Neuronal stem cell (in vitro differentiated cells): ENCODE data around the gene RAB1A.

ENCODE experiments used
- DNase-seq: peaks from one replicate; pipeline ENCODE4 v3.0.0-alpha.2; 2013; ENCODE audit warnings: low spot score
- H2AFZ ChIP-seq: one replicate; pipeline ENCODE4 v1.6.1; 2013; ENCODE audit warnings: mild to moderate bottlenecking, low read length, inconsistent platforms
- H2AK5ac ChIP-seq: 2 replicates; pipeline ENCODE4 v1.6.1; 2013; ENCODE audit warnings: low read depth, mild to moderate bottlenecking, inconsistent platforms, low read length, moderate library complexity, mixed read lengths
- H2BK120ac ChIP-seq: 2 replicates; pipeline ENCODE4 v1.6.1; 2013; ENCODE audit warnings: low read depth, mild to moderate bottlenecking, inconsistent platforms, low read length, moderate library complexity, mixed read lengths
- H2BK12ac ChIP-seq: one replicate; pipeline ENCODE4 v1.6.1; 2013; ENCODE audit warnings: low read length, inconsistent platforms
- H2BK15ac ChIP-seq: 2 replicates; pipeline ENCODE4 v1.6.1; 2013; ENCODE audit warnings: mild to moderate bottlenecking, low read length, inconsistent platforms, mixed read lengths
- H2BK5ac ChIP-seq: one replicate; pipeline ENCODE4 v1.6.1; 2013; ENCODE audit warnings: inconsistent platforms, mild to moderate bottlenecking, low read length, moderate library complexity
- H3K14ac ChIP-seq: one replicate; pipeline ENCODE4 v1.6.1; 2013; ENCODE audit warnings: low read length, inconsistent platforms
- H3K18ac ChIP-seq: 2 replicates; pipeline ENCODE4 v1.6.1; 2013; ENCODE audit warnings: low read length, inconsistent platforms
- H3K23ac ChIP-seq: 2 replicates; pipeline ENCODE4 v1.6.1; 2013; ENCODE audit warnings: low read depth, mild to moderate bottlenecking, mixed read lengths, low read length, inconsistent platforms; ENCODE audit not compliant: poor library complexity
- H3K27ac ChIP-seq: replicated peaks from 3 replicates; pipeline ENCODE4 v1.5.1; 2013; ENCODE audit warnings: low read length, inconsistent platforms
- H3K27me3 ChIP-seq, 3 experiments: 2 replicates each; pipeline ENCODE4 v1.6.1; 2013; ENCODE audit warnings: low read length in 3 of 3, mild to moderate bottlenecking in 2 of 3, inconsistent platforms in 1 of 3, low read depth in 1 of 3, mixed read lengths in 1 of 3, moderate library complexity in 1 of 3; ENCODE audit not compliant: control insufficient read depth in 3 of 3, insufficient read depth in 3 of 3
- H3K36me3 ChIP-seq, 2 donors: replicated peaks in 1 of 2; 2 replicates each; pipeline ENCODE4 v1.6.1; 2013; ENCODE audit warnings: low read length in 2 of 2; ENCODE audit not compliant: control insufficient read depth in 2 of 2, insufficient read depth in 2 of 2
- H3K4ac ChIP-seq: 2 replicates; pipeline ENCODE4 v1.6.1; 2013; ENCODE audit warnings: inconsistent platforms, mild to moderate bottlenecking, low read length, moderate library complexity
- H3K4me1 ChIP-seq, 2 donors: 1 replicate in 1 of 2; 2 replicates in 1 of 2; pipeline ENCODE4 v1.6.1; 2013; ENCODE audit warnings: low read length in 2 of 2, low read depth in 1 of 2; ENCODE audit not compliant: control insufficient read depth in 2 of 2, insufficient read depth in 1 of 2
- H3K4me2 ChIP-seq: one replicate; pipeline ENCODE4 v1.6.1; 2013; ENCODE audit warnings: mild to moderate bottlenecking, low read length, inconsistent platforms; ENCODE audit not compliant: insufficient read depth, poor library complexity, severe bottlenecking
- H3K4me3 ChIP-seq, 2 donors: 2 replicates each; pipeline ENCODE4 v1.5.1; 2013; ENCODE audit warnings: low read length in 2 of 2, mild to moderate bottlenecking in 2 of 2, inconsistent platforms in 1 of 2, moderate library complexity in 1 of 2
- H3K79me1 ChIP-seq: one replicate; pipeline ENCODE4 v1.6.1; 2013; ENCODE audit warnings: low read depth, mild to moderate bottlenecking, inconsistent platforms, low read length, moderate library complexity
- H3K9ac ChIP-seq: one replicate; pipeline ENCODE4 v1.6.1; 2013; ENCODE audit warnings: mild to moderate bottlenecking, low read depth, low read length, inconsistent platforms; ENCODE audit not compliant: poor library complexity
- H3K9me3 ChIP-seq, 2 donors: replicated peaks in 1 of 2; 2 replicates each; pipeline versions ENCODE3 to v1.6.1; 2013; ENCODE audit warnings: low read length in 2 of 2, mild to moderate bottlenecking in 2 of 2, inconsistent platforms in 1 of 2, low read depth in 1 of 2, mixed read lengths in 1 of 2, moderate library complexity in 1 of 2; ENCODE audit not compliant: control insufficient read depth in 2 of 2, insufficient read depth in 1 of 2
- H4K8ac ChIP-seq: one replicate; pipeline ENCODE4 v1.6.1; 2013; ENCODE audit warnings: low read depth, mild to moderate bottlenecking, inconsistent platforms, low read length, moderate library complexity
- H4K91ac ChIP-seq: one replicate; pipeline ENCODE4 v1.6.1; 2013; ENCODE audit warnings: low read length, low read depth, mild to moderate bottlenecking, inconsistent platforms; ENCODE audit not compliant: poor library complexity
- WGBS, 2 donors: extraction: QIAGEN DNeasy Blood & Tissue Kit; methylation state at CpG; one replicate each; pipeline ENCODE4 v1.1.7; 2013; ENCODE audit warnings: missing lambda C conversion rate in 2 of 2, mixed read lengths in 1 of 2; ENCODE audit not compliant: insufficient read length in 2 of 2, insufficient replicate concordance in 1 of 2; ENCODE audit errors: extremely low coverage in 2 of 2; 5-methylcytosine and 5-hydroxymethylcytosine counted together

The RAB1A gene

DNA sequence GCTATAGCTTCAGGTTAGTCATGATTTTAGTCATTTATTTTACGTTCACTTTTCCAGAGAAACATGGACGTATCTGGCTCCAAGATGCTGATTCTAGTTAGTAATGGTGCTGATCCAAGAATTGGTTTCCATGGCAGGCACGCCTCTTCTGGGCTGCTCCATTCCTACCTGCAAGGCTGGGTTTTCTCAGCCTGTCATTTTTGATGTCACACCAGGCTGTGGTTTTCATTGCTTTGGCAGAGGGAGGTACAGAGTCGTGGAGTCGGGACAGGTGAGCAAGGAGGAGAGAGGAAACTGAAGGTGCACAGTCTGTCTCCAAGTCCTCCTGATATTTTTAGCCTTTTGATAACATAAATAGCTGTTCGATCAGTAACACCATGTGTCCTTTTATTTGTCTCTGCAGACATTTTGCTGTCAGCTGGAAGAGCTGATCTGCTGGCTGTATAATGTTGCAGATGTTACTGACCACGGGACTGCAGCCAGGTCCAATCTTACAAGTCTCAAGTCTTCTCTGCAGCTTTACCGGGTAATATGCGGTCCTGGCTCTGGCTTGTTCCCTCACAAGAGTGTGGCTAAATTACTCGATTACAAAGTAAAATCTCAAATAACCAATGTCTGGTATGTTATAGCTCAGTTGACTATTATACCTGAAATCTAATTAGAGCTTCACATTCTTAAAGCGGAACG is 55.9 kb downstream of the RAB1A start:
- H4K91ac ChIP-seq, result no peak overlapping the region

DNA sequence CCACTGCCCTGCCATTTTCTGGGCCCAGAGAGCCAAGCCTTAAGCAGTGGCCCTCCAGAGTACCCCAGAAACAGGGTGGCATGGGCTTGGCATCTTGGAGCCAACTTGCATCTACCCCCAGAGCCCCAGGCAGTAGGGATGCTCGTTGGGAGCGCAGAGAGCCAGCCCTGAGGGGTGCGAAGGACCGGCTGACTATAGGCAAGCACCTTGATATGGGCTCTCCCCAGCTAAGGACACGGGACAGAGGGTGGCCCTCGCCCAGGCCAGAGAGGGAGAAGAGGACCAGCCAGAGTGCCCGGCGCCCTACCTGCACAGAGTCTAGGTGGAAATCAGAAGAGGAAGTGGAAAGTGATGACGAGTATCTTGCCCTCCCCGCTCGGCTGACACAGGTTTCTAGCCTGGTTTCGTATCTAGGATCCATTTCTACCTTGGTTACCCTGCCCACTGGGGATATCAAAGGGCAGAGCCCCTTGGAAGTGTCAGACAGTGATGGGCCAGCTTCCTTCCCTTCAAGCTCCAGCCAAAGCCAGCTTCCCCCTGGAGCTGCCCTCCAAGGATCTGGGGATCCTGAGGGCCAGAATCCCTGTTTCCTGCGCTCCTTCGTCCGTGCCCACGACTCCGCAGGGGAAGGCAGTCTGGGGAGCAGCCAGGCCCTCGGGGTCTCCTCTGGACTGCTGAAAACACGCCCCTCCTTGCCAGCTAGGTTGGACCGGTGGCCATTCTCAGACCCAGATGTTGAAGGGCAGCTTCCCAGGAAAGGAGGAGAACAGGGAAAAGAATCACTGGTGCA is 57.5 kb downstream of the RAB1A start:
- Histone ChIP-seq H4K91ac (no peak overlapping the region), H3K9me3 (no peaks in the 10 kb centered on the region), H3K14ac (no peak overlapping the region), H3K27ac (no peak overlapping the region), H3K23ac (peak overlapping the region; percentile 27), H2BK12ac (no peak overlapping the region), H3K18ac (no peak overlapping the region), H2BK120ac (no peak overlapping the region), H3K4ac (no peak overlapping the region), H4K8ac (no peak overlapping the region), H2BK5ac (no peak overlapping the region), H2AFZ (no peak overlapping the region), H3K4me2 (no peak overlapping the region), H3K36me3 (peaks cover 51 to 91% of the 10 kb centered on the region in 2 donors), H3K4me3 (no peak overlapping the region), H3K79me1 (peaks cover 8% of the 10 kb centered on the region), H3K27me3 (no peaks in the 10 kb centered on the region), H2BK15ac (no peak overlapping the region), H3K9ac (no peak overlapping the region), H3K4me1 (peaks cover 0 to 7% of the 10 kb centered on the region in 2 donors), H2AK5ac (no peak overlapping the region)
- WGBS, 2 donors, result no CpG with 5 or more reads among the region's 20 CpGs
- no peak for DNase-seq

More for the DNA sequence above, 55.9 kb downstream of the RAB1A start:
- H3K27ac ChIP-seq, result no peak overlapping the region
- H3K27me3 ChIP-seq, result no peaks in the 10 kb centered on the region
- no peak overlapping the region for H3K18ac ChIP-seq
- H2AK5ac ChIP-seq, result no peak overlapping the region
- H2AFZ ChIP-seq, result no peak overlapping the region
- no peaks in the 10 kb centered on the region for H3K9me3 ChIP-seq
- H2BK12ac ChIP-seq, result no peak overlapping the region
- H2BK15ac ChIP-seq, result no peak overlapping the region
- H3K4me1 ChIP-seq, result peaks cover 0 to 3% of the 10 kb centered on the region in 2 donors
- no peak overlapping the region for H3K9ac ChIP-seq
- DNase-seq, result no peak
- H3K4ac ChIP-seq, result no peak overlapping the region
- no peak overlapping the region for H3K14ac ChIP-seq
- no peak overlapping the region for H2BK120ac ChIP-seq
- H3K79me1 ChIP-seq, result peaks cover 2% of the 10 kb centered on the region
- H3K36me3 ChIP-seq, result peaks cover 61 to 96% of the 10 kb centered on the region in 2 donors
- WGBS, 2 donors, result no CpG with 5 or more reads among the region's 12 CpGs
- H4K8ac ChIP-seq, result no peak overlapping the region
- no peak overlapping the region for H3K23ac ChIP-seq
- H3K4me3 ChIP-seq, result no peak overlapping the region
- no peak overlapping the region for H3K4me2 ChIP-seq
- no peak overlapping the region for H2BK5ac ChIP-seq

DNA sequence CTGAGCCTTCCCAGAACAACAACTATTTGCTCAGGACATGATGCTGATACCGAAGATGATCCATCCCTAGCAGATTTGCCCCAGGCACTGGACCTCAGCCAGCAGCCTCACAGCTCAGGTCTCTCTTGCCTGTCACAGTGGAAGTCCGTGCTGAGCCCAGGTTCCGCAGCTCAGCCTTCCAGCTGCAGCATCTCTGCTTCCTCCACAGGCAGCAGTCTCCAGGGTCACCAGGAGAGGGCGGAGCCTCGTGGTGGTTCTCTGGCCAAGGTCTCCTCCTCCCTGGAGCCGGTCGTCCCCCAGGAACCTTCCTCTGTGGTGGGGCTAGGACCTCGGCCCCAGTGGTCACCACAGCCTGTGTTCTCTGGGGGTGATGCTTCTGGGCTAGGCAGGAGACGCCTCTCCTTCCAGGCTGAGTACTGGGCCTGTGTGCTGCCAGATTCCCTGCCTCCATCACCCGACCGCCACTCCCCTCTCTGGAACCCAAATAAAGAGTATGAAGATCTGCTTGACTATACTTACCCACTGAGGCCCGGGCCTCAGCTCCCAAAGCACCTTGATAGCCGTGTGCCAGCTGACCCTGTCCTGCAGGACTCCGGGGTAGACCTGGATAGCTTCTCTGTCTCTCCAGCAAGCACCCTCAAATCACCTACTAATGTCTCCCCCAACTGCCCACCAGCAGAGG is 58.3 kb downstream of the RAB1A start:
- no peak overlapping the region for H2AK5ac ChIP-seq
- H3K27me3 ChIP-seq, result no peaks in the 10 kb centered on the region
- H3K79me1 ChIP-seq, result peaks cover 8% of the 10 kb centered on the region
- no peak overlapping the region for H2BK5ac ChIP-seq
- no peak overlapping the region for H4K91ac ChIP-seq
- H4K8ac ChIP-seq, result no peak overlapping the region
- H3K18ac ChIP-seq, result no peak overlapping the region
- no peak overlapping the region for H3K4me3 ChIP-seq
- H2BK120ac ChIP-seq, result no peak overlapping the region
- no peak overlapping the region for H2AFZ ChIP-seq
- no CpG with 5 or more reads among the region's 14 CpGs for WGBS, 2 donors
- peaks cover 0 to 7% of the 10 kb centered on the region in 2 donors for H3K4me1 ChIP-seq
- peaks cover 48 to 90% of the 10 kb centered on the region in 2 donors for H3K36me3 ChIP-seq
- no peaks in the 10 kb centered on the region for H3K9me3 ChIP-seq
- H2BK12ac ChIP-seq, result no peak overlapping the region
- H3K4ac ChIP-seq, result no peak overlapping the region
- no peak overlapping the region for H2BK15ac ChIP-seq
- H3K4me2 ChIP-seq, result no peak overlapping the region
- peak overlapping the region; percentile 27 for H3K23ac ChIP-seq
- no peak for DNase-seq
- H3K9ac ChIP-seq, result no peak overlapping the region
- no peak overlapping the region for H3K14ac ChIP-seq
- H3K27ac ChIP-seq, result no peak overlapping the region

DNA sequence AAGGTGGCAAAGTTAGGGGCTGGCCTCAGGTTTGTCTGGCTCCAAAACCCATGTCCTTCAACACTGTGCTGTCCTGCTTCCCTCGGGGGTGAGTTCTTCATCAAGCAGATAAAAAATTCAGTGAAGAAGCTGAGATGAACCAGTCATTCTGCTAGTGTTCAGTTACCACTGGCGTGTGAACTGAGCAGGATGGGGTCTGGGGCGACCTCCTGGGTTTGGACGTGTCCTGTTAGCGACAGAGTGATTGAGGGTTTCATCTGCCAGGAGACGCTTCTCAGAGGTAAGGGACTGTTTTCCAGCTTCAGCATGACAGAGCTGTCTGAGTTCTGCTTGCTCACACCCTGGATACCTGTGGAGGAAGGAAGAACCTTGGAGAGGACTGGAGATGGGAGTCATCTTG is 59.0 kb downstream of the RAB1A start:
- H2AFZ ChIP-seq, result no peak overlapping the region
- no peak overlapping the region for H2AK5ac ChIP-seq
- H3K4me1 ChIP-seq, result peaks cover 0 to 6% of the 10 kb centered on the region in 2 donors
- H3K14ac ChIP-seq, result no peak overlapping the region
- DNase-seq, result no peak
- peaks cover 45 to 85% of the 10 kb centered on the region in 2 donors for H3K36me3 ChIP-seq
- H4K91ac ChIP-seq, result no peak overlapping the region
- H2BK5ac ChIP-seq, result no peak overlapping the region
- no peaks in the 10 kb centered on the region for H3K9me3 ChIP-seq
- no peak overlapping the region for H2BK12ac ChIP-seq
- H4K8ac ChIP-seq, result no peak overlapping the region
- no peak overlapping the region for H2BK120ac ChIP-seq
- no peak overlapping the region for H3K4ac ChIP-seq
- H3K79me1 ChIP-seq, result peaks cover 11% of the 10 kb centered on the region
- H3K4me2 ChIP-seq, result no peak overlapping the region
- H3K18ac ChIP-seq, result no peak overlapping the region
- no peak overlapping the region for H3K9ac ChIP-seq
- H3K27me3 ChIP-seq, result no peaks in the 10 kb centered on the region
- no peak overlapping the region for H3K4me3 ChIP-seq
- no peak overlapping the region for H3K23ac ChIP-seq
- no peak overlapping the region for H3K27ac ChIP-seq
- no CpG with 5 or more reads among the region's 6 CpGs for WGBS, 2 donors
- no peak overlapping the region for H2BK15ac ChIP-seq
